ENCODE data around the gene ZBTB7B. TPM values are rescaled to one million over a fixed set of nuclear protein-coding genes. Genes with fewer than 3 reads are reported as not detected.

Gene ZBTB7B
- 24.9 TPM for total RNA-seq

DNA sequence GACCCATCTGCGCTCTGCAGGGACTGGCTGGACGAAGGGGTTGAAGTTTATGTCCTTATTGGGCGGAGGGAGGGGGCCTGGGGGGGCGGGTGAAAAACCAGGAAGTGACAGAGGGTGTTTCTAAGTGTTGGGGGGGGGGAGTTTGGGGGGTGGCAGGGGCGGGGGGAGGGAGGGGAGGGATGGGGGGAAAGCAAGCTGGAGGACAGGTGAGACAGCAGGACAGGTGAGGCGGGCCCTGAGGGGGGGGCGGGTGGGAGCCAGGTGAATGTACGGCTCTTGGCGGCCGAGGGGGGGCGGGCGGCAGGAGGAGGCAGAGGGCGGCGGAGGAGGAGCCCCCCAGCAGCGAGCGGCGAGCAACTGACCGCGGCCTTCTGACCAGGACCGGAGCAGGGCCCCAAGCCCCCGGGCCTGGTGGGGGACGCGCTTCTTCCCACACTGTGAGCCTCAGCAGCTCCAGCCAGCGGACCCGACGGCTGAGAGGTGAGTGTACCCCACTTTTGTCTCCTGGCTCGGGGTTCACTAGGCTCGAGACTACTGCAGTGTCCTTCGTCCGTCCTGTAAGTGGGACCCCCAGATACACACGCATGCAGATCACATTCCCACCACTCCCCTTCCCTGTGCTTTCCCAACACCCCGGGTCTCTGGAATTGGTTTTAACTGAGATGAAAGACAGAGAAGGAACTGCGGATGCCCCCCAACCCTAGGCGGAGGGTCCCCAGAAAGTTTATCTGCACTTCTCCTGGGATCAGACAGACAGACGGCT is at the start of gene ZBTB7B:
TSS of gene ZBTB7B (plus strand) at position 339 of the 763 bp plus-strand sequence. CDS start 11,859 bp downstream, outside the sequence.
- DNase-seq = peak; percentile 43

DNA sequence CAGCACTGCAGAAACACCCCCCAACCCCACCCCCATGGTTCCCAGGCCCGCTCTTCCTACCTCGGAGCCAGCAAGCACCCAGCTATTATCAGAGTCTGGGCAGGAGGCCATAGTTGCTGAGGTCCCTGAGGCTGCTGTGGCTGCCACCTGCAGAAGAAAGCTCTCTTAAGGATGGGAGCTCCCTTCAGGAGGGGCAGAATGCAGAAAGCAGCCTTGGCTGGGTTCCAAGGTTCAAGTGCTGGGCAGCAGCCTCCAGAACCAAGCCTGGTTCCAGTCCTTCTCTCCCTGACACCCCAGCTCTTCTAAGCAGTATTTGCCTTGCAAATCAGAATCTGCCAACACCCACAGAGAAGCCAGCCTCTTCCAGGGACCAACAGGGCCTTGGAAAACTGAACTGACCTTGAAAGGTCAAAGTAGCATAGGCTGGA is 49.0 kb upstream of the ZBTB7B start:
- no peak for DNase-seq

DNA sequence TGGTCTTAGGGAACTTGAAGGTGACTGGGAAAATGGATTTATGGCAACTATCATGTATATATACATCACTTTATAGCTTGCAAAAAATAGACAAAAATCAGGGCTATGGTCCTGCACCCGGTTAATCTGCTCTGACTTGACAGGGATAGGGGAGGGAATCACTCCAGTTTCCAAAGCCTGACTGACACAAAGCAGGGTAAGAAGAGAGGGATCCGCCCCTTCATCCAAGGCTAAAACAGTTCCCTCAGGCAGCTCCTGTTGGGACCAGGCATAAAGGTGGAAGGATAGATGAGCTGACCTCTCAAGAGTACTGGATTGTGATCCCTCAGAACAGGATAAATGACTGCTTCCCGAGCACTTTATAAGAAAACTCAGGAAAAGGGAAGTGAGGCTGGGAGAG is 48.1 kb upstream of the ZBTB7B start:
- DNase-seq = no peak

DNA sequence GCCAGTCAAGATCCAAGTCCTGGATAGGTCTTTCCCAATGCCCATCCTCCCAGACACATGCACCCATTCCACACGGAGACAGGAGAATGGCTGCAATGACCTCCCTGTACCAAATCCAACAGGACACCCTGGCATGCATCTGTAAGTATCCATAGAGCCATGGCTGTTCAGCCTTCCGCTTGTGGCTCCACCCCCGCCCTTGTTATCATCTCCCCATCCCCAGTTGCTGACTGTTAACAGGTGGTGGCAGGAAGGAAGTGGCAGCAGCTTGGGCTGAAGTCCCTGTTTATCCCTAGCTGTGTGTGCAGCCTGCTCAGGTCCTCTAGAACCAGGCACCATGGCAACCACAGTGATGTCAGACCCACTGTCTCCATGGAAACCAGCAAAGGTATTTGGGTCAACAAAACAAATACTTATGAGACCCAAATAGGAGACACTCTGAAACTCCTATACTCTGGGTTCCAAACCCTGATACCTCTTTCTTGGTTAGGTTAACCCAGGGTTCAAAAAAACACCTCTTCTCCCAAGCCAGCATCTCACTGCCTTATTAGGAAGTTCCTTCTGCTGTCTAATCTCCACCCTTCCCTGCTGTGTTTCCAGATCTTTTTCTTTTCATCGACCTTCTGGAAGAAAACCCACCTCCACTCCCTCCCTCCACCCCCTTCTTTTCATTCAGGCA is 47.4 kb upstream of the ZBTB7B start:
- peak; percentile 89 for DNase-seq

DNA sequence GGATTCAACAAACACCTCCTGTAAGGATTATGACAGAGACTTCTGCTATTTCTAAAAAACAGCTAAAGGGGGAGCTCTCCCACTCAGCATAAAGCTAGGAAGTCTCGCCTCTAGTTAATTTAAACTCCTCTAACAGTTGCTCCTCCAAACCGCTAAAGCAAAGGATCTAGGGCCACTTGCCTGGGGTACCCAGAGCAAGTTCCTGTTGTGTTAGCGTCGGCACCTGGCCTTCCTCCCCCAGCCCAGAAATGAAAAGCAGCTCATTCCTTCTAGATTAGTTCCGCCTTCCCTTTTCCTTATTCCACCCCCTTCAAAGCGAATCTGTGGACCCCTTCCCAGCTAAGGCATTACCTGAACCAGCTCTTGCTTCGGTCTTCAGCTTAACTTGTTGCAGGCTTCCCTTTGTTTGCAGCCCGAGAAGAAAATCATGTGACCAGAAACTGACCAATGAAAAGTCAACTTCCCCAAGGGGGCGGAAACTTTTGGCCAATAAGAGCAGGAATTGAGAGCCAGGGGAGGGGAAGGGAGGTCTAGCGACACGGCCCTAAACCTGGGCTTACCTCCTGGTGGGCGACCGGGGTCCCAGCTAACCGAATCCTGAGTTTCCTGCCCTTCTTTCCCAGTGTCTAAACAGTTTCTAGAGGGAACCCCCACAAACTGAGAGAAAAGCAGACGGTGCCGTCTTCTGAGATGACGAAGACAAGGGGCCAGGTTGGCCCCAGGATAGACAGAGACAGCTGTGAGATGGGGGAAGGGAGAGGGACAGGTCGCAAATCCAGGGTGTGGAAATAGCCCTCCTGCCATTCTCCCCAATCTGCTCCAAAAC is 46.7 kb upstream of the ZBTB7B start, which contains the start of gene PBXIP1:
TSS of gene PBXIP1 (minus strand) at position 382 of the 826 bp plus-strand sequence. CDS start 2,378 bp downstream, outside the sequence.
- peak; percentile 98 for DNase-seq

DNA sequence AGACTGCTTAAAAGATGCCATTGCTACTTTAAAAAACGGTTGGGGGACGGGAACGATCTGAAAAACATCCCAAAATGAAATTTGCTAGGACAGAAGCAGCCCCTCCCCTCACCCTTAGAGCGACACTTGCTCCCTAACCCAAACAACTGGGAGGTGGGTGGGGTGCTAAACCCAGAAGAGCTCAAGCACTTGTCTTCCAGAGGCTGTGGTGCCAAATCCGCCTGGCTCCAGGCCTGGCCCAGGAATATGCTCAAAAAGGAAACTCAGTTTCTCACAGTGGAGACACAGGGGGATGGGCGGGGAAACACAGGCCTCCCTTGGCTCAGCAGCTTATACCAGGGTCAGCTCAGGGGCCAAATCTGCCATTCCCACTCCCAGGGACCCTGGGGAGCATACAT is 46.1 kb upstream of the ZBTB7B start:
- DNase-seq = peak; percentile 93

DNA sequence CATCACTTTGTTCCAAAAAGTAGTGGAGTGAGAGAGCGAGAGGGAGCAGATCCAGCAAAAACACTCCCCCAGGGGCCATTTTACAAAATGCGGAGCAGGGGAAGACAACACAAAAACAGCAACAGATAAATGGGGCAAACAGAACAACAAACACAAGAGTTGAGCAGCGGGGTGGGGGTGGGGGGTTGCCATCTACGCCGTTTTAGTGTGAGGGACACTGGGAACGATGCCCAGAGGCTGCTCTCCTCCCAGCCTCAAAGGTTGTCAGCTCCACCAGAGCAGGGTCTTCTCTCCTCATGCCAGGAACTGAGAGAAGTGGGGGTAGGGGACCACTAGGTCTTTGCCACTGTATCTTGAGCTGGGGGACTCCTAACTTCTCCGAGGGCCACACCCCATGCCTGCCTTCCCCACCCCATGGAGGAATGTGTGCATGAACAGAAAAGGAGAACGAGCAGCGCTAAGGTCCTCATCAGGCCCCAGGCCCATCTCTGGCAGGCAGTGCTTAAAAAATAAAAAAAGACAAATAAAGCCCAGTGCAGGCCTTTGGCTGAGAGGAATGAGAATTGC is 45.4 kb upstream of the ZBTB7B start:
- no peak for DNase-seq

DNA sequence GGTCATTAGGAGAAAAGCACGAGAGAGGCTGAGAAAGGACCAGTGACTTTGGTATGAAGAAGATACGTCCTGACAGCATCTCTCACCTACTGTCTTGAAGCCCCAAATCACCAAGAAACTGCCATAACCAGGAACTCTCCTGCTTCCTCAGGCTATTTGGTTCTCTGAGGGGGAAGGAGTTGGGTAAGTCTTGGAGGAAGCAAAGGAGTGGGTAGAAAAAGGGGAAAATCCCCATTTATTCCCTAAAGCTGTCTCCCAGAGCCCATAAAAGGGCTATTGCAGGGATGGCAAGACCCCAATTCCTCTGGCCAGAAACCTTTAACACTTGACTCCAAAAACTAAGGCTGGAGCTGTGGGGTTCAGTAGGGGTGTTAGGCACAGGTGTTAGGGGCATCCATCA is 44.6 kb upstream of the ZBTB7B start:
- no peak for DNase-seq

DNA sequence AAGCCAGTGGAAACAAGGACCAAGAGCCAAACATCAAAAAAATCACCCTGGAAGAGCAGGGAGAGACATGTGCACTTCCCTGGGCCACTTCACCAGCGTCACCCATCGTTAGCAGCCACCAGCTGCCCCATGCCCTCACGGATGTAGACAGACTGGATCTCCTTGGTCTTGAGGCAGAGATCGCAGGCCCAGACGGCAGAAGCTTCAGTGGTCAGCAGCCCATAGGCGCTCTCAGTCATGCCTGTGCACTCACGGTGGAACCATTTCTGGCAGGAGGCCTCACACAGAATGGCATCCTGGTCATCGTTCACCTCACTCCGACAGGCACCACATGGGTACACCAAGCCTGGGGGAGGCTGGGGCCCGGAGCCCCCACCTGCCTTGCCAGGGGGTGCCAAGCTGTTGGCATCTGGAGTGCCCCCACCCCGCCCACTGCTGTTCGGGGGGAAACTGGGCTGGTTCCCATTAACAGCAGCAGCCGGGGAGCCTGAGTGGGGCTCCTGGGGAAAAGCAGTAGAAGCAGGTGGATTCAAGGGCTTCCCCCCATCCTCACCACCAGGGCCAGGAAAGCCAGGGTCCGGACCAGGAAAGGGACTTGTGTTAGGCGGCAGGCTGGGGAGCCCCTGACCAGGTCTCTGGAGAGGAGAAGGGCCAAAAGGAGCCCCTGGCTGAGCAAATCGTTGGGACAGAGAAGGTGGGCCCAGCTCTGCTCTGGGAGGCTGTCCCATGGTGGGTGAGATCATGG is 43.7 kb upstream of the ZBTB7B start:
- no peak for DNase-seq

DNA sequence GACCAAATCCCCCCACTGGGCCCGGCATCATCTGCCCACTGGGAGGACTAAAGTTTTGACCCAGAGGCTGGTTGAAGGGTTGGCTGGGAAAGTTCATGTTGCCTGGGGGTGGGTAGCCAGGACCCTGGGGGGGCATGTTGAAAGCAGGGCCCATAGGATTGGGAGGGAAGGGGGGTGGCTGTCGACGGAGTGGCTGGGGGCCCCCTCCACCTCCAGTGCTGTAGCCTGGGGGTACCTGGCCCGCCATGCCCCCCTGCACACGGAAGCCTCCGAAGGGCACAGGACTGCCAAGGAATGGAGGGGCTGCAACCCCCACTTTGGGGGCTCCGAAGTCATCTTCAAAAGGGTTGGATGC is 43.2 kb upstream of the ZBTB7B start:
- DNase-seq = no peak

DNA sequence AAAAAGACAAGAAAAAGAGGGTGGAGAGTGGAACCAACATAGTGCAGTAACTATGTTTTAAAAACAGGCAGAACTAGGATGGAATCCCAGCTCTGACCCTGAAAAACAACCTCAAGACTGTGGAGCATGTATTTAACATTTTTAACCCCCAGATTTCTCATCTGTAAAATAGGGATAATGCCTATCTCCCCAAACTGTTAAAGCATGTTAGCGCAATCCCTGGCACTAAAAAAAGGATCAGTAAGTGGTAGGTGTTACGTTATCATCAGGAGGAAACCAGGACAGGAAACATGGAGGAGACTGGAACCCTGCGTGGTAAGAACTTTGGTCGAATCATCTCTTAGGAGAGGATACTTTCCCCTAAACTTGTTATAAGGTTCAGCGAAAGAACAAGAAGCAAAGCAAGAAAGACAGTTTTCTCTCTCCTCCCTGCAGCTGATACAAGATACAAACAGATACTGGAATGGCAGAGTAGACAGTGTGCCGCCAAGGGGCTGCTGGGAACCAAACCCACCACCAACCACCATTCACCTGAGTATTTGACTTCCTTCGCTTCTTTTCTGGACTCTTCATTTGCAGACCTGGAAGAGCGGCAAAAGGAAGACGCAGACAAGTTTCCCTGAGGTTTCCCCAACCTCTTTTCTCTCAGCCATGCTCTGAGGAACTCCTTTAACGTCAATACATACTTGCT is 42.0 kb upstream of the ZBTB7B start:
- no peak for DNase-seq

DNA sequence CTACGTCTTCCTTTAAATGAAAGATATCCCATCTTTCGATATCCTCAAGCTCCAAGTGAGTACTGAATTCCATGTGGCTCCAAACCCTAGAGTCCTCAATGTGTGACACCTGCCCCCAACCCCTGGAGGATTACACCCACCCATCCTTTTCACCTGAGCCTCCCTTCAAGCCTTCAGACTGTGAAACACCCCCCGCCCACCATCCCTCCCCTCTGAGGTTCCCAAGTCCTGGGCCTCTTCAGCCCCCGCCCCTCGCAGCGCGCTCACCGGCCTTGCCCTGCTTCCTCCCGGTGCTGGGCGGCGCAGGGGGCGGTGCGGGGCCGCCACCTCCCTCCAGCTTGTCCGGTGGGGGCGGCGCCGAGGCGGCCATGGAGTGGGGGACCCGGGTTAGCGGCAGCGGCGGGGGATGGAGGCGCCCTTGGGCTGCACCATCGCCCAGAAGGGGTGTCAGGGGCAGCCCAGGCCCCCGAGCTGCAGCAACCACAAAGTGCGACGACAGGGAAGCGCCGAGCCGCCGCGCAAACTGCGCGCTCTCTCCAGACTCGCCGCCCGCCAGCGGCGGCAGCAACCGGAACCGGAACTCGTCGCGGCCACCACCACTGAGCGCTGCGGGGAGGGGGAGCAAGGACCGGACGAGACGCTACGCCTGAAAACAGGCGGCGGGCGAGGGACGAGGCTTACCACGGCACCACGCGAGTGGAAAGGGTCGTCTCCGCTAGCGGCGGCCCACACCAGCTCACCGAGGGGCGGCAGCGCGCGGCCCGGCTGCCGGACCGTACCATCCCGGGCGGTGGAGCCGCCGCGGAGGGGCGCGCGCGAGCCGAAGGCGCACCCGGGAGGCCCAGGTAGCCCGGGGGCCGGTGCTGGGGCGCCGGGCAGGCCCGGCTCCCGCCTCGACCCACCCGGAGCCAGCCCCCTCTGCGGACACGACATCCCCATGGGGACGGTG is 41.1 kb upstream of the ZBTB7B start, which contains the start of gene PYGO2:
TSS of gene PYGO2 (minus strand) at position 576 of the 949 bp plus-strand sequence. CDS start at position 370, 206 bp downstream.
- peak; percentile 88 for DNase-seq

DNA sequence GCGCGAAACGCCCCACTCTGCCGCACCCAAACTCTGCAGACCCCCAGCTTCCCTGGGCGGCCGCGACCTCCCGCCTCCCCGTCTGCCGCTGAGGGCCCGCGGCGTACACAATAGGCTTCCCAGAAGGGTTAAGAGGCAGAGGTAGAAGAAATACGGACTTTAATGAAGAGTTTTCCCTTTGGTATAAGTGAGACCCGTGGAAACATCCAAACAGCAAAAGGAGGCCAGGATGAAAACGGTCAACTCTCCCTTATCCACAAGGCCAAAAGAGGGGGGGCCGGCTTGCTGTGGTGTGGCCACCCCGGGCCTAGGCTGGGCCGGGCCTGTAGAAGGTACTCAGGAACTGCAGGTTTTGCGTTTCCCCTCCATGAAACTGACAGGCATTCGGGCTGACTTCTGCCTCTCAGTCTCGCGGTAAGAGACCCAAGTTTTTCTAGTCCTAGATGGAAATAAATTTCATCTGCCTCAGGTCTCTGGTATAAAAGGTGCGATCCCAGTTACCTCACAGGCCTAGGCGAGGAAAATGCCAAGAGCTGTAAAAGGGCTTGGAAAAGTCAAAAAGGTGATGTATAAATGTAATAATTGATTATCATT is 40.3 kb upstream of the ZBTB7B start:
- DNase-seq = no peak

DNA sequence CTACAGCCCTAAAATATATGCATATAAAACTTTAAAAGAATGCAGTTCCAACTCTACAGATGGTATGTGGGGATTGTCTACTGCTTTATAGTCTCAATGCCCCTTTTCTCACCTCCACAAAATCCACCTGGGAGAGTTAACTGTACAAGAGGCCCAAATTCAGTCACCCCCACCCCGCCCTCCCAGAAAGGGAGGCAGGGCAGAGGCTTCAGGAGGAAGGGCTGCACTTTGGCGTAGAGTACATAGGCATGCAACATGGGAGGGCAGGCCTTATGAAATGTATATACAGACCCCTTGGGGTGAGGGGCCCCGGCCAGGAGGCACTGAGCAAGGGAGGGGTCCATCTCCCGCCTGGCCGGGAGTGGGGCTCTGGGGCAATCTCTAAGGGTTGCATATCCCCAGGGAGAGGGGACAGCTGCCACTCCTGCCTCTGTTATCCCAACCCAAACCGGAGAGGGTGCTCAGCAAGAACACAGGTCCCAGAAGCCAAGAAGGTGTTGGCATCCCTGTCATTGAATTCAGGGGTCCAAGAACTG is 39.7 kb upstream of the ZBTB7B start:
- DNase-seq = no peak

DNA sequence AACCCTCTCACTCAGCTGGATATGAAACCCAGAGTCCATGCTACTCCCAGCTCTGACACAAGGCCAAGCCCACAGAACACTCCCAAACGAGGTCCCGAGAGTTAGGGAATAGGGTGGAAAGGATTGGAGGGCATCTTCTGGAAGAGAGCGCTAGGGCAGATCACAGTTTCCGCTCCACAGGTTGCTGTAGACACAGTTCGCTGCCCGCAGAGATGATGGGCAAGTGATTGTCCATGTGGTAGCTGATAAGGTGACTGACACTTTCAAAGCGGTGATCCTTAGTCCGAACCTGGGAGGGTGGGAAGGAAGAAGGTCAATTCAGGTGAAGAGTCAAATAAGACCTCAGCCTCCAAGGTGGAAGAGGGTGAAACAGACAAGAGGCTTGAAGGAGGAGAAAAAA is 39.0 kb upstream of the ZBTB7B start:
- no peak for DNase-seq

DNA sequence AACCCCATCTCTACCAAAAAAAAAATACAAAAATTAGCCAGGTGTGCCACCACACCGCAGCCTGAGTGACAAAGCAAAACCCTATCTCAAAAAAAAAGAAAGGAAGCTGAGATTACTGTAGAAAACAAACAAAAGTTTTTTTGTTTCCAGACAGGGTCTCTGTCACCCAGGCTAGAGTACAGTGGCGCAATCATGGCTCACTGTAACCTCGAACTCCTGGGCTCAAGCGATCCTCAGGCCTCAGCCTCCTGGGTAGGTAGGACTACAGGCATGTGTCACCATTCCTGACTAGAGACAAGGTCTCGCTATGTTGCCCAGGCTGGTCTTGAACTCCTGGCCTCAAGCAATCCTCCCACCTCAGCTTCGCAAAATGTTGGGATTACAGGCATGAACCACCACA is 38.2 kb upstream of the ZBTB7B start:
- no peak for DNase-seq

DNA sequence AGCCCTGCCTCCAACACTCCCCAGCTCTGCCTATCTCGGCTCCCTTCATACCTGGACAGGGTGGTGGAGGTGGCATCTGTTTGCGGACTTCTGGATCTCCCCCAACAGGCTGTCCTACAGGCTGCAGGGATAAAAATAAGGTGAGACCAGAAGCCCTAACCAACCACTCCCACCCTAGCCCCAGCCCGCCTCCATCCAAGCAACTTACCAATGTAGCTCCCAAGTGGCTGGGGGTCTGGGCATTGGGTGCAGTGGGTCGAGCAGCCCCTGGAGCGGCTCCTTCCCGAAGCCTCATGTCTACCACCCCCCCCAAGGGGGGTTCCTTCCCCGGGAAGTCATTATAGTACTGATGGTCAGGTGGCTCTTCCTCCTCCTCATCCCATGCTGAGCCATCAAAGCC is 36.5 kb upstream of the ZBTB7B start:
- DNase-seq = no peak

DNA sequence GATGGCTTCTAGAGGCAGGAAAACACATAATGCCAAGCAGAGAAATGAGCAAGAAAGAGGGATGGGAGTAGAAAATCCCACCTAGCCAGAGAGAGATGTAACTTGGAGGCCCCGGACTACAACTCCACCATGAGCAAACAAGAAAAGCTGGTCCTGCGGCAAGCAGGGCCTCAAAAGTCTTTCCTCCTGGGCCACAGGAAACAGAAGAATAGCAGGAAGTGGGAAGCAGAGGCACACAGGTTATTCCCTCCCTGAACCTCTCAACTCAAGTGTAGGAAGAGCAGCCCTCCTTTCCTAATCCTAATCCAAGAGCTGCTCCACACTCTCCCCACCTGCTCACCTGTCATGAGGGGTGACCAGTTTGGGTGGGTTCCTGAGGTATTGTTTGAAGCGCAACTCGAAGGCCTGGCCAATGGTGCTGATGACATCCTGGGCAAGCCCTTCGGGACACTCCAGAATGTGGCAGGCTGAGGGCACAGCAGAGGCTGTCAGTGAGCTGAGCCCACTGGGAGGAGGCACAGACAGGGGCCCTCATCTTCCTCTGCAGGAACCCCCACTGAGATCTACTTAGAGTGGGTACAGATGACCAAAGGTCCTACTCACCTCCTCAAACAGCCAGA is 35.2 kb upstream of the ZBTB7B start:
- DNase-seq = no peak

DNA sequence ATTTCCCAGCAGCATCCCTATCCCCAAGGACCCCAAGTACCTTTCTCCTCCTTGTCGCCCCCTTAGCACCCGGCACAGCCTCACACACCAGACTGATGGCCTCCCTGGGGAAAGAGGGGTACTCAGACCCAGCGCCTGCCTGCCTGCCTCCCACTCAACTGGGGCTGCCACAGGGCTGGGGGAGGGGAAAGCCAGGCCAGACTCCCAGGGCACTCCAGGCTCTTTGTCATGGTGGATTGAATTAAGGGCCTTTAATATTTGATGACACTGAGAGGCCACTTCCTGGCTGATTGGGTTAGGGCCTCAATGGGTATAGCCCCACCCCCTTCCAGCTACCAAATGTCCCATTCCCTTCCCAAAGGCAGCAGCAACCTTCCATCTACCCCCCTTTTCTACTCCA is 33.9 kb upstream of the ZBTB7B start:
- no peak for DNase-seq

All from tongue (tissue), 2 donors.